ENCODE results near the gene CDK8.

GRCh38 chr13:26380930-26381329 lies 127.0 kb downstream of the CDK8 start:
- no peak for TF ChIP-seq CTCF (IDR thresholded peaks at IDR 0.05)
- TF ChIP-seq POLR2A (IDR thresholded peaks at IDR 0.05): no peak

Measured in tibial nerve (tissue), 3 donors.